ENCODE data around the gene IFT88. TPM values are rescaled to one million over a fixed set of nuclear protein-coding genes. Genes with fewer than 3 reads are reported as not detected.
"Not testable (repeated sequence)": the region's sequence is repeated elsewhere in the genome, so short reads cannot be mapped to it uniquely, and the experiment has no call there.

Gene IFT88
- polyA plus RNA-seq, 3 donors from 2014 or later: 5.6 to 6.9 (median 6.2) TPM

DNA sequence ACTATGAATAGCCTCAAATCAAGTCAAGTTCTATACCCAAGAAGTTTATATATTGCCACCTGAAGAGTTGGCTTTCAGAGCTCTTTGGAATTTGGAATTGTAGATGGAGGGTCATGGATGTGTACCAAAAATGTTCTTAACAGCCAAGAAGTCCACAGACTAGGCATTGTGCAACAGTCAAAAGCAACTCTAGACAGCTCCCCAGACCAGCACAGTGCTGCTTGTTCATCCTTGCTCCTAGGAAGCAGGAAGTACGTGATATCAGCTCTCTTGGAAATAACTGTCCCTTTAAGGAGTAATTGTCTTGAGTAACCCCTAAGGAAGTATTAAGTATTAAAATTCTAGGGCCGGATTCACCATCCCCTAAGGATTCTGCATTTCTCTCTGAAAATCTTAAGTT is 105.8 kb downstream of the IFT88 start:
- no peak overlapping the region for H3K4me3 Mint-ChIP-seq
- H3K27ac Mint-ChIP-seq: no peak overlapping the region
- H3K36me3 Mint-ChIP-seq: peaks cover 7 to 22% (median 21%) of the 10 kb centered on the region in 3 donors
- H3K4me1 Mint-ChIP-seq: peaks cover 0 to 4% of the 10 kb centered on the region in 2 donors
- H3K27me3 Mint-ChIP-seq (ENCODE audit: low read depth in 3 of 3): peaks cover 0 to 4% (median 2%) of the 10 kb centered on the region in 3 donors
- no peaks in the 10 kb centered on the region for H3K9me3 Mint-ChIP-seq
- no peak for DNase-seq

DNA sequence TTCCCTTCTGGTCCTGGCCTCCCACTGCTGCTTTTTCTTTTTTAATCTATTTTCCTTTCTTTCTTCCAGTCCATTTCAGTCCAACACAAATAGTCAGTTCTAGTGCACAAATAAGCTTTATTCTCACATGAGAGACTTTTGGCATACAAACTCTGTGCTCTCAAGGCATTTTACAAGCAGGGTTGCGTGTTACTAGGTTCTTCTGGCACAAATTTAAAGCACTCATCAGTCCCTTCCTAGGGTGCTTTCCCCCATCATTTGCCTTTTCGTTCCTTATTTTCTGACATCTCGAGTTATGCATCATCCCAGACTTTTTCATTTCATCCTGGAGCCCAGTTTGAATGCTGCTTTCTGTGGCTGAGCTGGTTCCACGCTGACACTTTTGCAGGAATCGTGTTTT is 106.8 kb downstream of the IFT88 start:
- H3K27ac Mint-ChIP-seq: no peak overlapping the region
- H3K27me3 Mint-ChIP-seq (ENCODE audit: low read depth in 3 of 3): peaks cover 0 to 4% (median 2%) of the 10 kb centered on the region in 3 donors
- peaks cover 0 to 4% of the 10 kb centered on the region in 2 donors for H3K4me1 Mint-ChIP-seq
- no peaks in the 10 kb centered on the region for H3K9me3 Mint-ChIP-seq
- H3K4me3 Mint-ChIP-seq: no peak overlapping the region
- DNase-seq: no peak
- peaks cover 7 to 22% (median 21%) of the 10 kb centered on the region in 3 donors for H3K36me3 Mint-ChIP-seq

DNA sequence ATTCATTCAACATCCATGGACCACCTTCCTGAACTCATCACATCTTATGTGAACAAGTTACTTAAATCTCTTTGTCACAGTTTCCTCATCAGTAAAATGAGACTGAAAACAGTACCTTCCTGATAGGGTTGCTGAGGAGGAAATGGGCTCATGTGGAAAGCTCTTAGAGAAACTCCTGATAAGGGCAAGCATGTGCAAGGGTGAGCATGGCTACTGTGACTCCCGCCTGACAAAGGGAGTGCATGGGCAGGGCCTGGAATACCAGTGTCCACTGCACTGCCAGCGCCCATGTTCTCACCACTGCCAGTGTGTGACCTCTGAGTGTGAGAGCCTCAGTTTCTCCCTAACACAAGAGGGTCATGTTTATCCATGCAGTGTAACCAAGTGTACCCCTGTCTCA is 109.3 kb downstream of the IFT88 start:
- H3K4me1 Mint-ChIP-seq: no peaks in the 10 kb centered on the region
- no peak overlapping the region for H3K4me3 Mint-ChIP-seq
- H3K36me3 Mint-ChIP-seq: peaks cover 7 to 22% (median 16%) of the 10 kb centered on the region in 3 donors
- no peaks in the 10 kb centered on the region for H3K9me3 Mint-ChIP-seq
- peak overlapping the region in 1 of 6 donors; percentile 12 for H3K27ac Mint-ChIP-seq
- H3K27me3 Mint-ChIP-seq (ENCODE audit: low read depth in 3 of 3): no peaks in the 10 kb centered on the region
- DNase-seq: no peak

DNA sequence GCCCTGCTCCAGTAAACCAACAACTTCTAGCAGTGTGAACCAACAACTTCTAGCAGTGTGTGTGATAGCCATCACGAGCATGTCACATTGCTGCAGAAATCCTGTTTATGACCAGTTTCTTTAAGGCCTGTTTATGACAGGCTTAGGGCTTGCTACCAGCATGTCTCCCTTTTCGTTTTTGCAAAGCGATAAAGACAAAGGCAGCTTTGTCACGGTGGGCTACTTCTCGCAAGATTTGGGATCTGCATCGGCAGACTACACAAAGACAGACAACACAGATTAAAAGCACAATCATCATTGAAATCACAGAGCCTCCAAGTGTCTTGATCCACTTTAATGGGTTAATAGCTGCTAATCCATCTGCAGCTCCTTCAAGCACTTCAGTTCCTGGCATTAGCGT is 111.6 kb downstream of the IFT88 start:
- DNase-seq; H3K4me3 Mint-ChIP-seq; H3K27ac Mint-ChIP-seq; H3K4me1 Mint-ChIP-seq; H3K27me3 Mint-ChIP-seq (ENCODE audit: low read depth in 3 of 3); H3K9me3 Mint-ChIP-seq: not testable (repeated sequence)
- H3K36me3 Mint-ChIP-seq: peaks cover 6 to 15% (median 10%) of the 10 kb centered on the region in 3 donors

DNA sequence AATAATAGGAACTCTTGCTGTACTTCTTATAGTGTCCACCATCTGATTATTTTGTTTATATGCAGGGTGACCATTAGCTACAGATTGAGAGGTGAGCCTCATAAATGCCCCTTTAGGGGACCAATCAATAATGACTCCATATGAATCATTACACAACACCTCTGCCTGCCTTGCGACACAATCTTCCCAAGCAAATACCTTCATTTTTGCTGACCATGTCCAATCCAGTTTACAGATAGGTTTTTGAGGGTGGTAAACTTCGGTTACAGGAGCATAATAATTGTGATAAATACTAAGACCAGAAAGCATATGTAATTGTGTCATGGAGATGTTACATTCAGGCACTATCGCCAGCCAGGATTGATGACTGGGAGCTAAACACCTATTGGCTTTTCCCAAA is 112.9 kb downstream of the IFT88 start:
- DNase-seq: no peak
- Mint-ChIP-seq H3K36me3 (peaks cover 0 to 18% (median 4%) of the 10 kb centered on the region in 3 donors), H3K4me1 (no peaks in the 10 kb centered on the region), H3K4me3 (no peak overlapping the region), H3K27ac (no peak overlapping the region), H3K9me3 (no peaks in the 10 kb centered on the region), H3K27me3 (ENCODE audit: low read depth in 3 of 3) (no peaks in the 10 kb centered on the region)

- Mint-ChIP-seq H3K4me1 (no peaks in the 10 kb centered on the region), H3K4me3 (no peak overlapping the region), H3K9me3 (no peaks in the 10 kb centered on the region), H3K36me3 (peaks cover 0 to 18% (median 4%) of the 10 kb centered on the region in 3 donors), H3K27ac (no peak overlapping the region), H3K27me3 (ENCODE audit: low read depth in 3 of 3) (no peaks in the 10 kb centered on the region)
- no peak for DNase-seq
These were observed 113.6 kb downstream of the IFT88 start for GRCh38 chr13:20680416-20681080.

DNA sequence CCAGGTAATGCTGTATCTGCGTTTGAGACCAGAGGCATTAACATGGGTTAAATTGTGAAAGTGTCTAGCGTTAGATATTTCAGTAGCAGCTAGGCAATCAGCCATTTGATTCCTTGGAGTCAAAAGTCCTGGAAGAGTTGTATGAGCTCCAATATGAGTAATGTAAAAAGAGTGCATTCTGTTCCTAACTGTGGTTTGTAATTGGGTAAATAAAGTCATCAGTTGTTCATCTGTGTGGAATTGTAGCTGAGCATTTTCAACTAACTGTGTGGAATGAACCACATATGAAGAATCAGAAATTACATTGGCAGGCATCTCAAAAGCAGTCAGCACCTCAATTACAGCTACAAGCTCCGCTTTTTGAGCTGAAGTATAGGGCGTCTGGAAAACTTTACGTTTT is 114.5 kb downstream of the IFT88 start:
- not testable (repeated sequence) for H3K27ac Mint-ChIP-seq; H3K27me3 Mint-ChIP-seq (ENCODE audit: low read depth in 3 of 3)

DNA sequence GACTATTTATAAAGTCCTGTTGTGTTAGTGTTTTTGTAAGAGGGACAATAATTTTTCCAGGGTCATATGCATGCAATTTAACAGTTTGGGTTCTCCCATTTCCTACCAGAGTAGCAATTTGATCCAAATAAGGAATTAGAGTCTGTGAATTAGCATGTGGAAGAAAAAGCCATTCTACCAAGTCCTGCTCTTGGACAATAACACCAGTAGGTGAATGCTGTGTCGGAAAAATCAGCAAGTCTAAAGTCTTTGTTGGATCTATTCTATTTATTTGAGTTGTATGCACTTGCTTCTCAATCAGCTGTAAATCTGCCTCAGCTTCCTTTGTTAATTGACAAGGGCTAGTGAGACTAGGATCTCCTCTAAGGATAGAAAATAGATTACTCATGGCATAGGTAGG is 115.1 kb downstream of the IFT88 start:
- Mint-ChIP-seq H3K4me3 (no peak overlapping the region), H3K36me3 (peaks cover 0 to 11% (median 0%) of the 10 kb centered on the region in 3 donors), H3K27me3 (ENCODE audit: low read depth in 3 of 3) (no peaks in the 10 kb centered on the region), H3K4me1 (peaks cover 6 to 13% of the 10 kb centered on the region in 2 donors), H3K27ac (no peak overlapping the region), H3K9me3 (no peaks in the 10 kb centered on the region)
- no peak for DNase-seq

More for the DNA sequence above, 114.5 kb downstream of the IFT88 start:
- not testable (repeated sequence) for H3K4me3 Mint-ChIP-seq, H3K4me1 Mint-ChIP-seq, H3K9me3 Mint-ChIP-seq, DNase-seq
- H3K36me3 Mint-ChIP-seq: peaks cover 0 to 15% (median 0%) of the 10 kb centered on the region in 3 donors

- peaks cover 7 to 16% of the 10 kb centered on the region in 2 donors for H3K4me1 Mint-ChIP-seq
- no peaks in the 10 kb centered on the region for H3K9me3 Mint-ChIP-seq
- H3K27me3 Mint-ChIP-seq (ENCODE audit: low read depth in 3 of 3): no peaks in the 10 kb centered on the region
- no peak overlapping the region for H3K4me3 Mint-ChIP-seq
- H3K36me3 Mint-ChIP-seq: peaks cover 0 to 12% (median 0%) of the 10 kb centered on the region in 3 donors
- DNase-seq: no peak
- H3K27ac Mint-ChIP-seq: no peak overlapping the region
These were observed 117.1 kb downstream of the IFT88 start for GRCh38 chr13:20684041-20684440.

DNA sequence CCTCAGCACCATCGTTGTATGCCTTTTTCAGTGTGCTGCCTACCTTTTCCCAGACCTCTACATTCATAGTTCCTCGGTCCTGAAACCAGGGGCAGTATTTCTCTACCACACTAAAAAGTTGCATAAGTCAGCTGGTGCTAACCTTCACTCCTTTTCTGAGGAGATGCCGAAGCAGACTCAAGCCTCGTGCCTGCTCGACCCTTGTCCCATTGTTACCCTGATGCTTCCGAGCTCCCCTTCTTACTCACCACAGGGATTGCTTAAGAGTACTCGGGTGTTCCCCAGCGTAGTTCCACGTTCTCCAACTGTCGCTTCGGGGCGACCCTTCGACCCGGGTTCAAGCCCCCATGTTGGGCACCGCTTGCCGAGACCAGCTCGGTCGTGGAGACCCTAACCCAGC is 117.6 kb downstream of the IFT88 start:
- Mint-ChIP-seq H3K9me3 (no peaks in the 10 kb centered on the region), H3K4me1 (peaks cover 7 to 16% of the 10 kb centered on the region in 2 donors), H3K27ac (no peak overlapping the region), H3K4me3 (no peak overlapping the region), H3K27me3 (ENCODE audit: low read depth in 3 of 3) (no peaks in the 10 kb centered on the region), H3K36me3 (peaks cover 0 to 12% (median 0%) of the 10 kb centered on the region in 3 donors)
- DNase-seq: no peak

DNA sequence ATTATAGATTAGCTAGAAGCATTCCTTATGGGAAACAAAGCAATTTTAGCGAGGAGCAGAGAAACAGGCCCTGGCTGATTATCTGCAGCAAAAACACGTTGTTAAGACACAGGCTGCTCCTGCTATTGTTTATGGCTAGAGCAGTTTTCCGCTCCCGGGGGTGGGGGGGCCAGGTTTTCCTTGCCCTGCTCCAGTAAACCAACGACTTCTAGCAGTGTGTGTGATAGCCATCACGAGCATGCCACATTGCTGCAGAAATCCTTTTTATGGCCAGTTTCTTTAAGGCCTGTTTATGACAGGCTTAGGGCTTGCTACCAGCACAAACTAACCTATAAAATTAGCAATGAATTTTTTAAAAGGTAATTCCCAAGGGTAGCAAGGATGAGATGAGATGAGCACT is 118.1 kb downstream of the IFT88 start:
- Mint-ChIP-seq H3K27me3 (ENCODE audit: low read depth in 3 of 3) (no peaks in the 10 kb centered on the region), H3K4me1 (peaks cover 7 to 16% of the 10 kb centered on the region in 2 donors), H3K9me3 (no peaks in the 10 kb centered on the region), H3K36me3 (peaks cover 0 to 15% (median 0%) of the 10 kb centered on the region in 3 donors), H3K4me3 (no peak overlapping the region), H3K27ac (no peak overlapping the region)
- DNase-seq: no peak

DNA sequence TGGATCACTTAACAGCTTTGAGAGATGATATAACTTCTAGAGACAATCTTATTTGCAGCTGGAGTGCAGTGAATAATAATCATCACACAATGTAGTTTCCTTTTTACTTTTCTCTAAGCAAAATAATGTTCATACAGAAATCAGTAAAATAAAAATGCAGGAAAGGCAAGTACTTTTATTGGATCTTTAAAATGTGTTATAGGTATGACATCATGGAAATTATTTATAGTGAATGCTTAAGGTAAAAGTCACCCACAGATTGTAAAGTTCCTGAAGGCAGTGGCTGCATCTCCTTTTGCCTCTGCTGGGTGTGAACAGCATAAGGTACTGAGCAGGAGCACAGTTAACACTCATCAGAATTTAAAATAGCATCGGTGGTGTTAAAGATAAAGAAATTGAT is 119.2 kb downstream of the IFT88 start:
- Mint-ChIP-seq H3K27ac (peak overlapping the region in 1 of 6 donors; percentile 2), H3K36me3 (peaks cover 0 to 16% (median 3%) of the 10 kb centered on the region in 3 donors), H3K27me3 (ENCODE audit: low read depth in 3 of 3) (no peaks in the 10 kb centered on the region), H3K4me1 (peaks cover 7 to 16% of the 10 kb centered on the region in 2 donors), H3K9me3 (no peaks in the 10 kb centered on the region), H3K4me3 (no peak overlapping the region)
- DNase-seq: no peak

- DNase-seq: peak in 1 of 3 donors; percentile 35
- Mint-ChIP-seq H3K27me3 (ENCODE audit: low read depth in 3 of 3) (no peaks in the 10 kb centered on the region), H3K9me3 (no peaks in the 10 kb centered on the region), H3K4me3 (peak overlapping the region in 1 of 5 donors; percentile 32), H3K36me3 (peaks cover 0 to 16% (median 3%) of the 10 kb centered on the region in 3 donors), H3K27ac (peak overlapping the region in 4 of 6 donors; percentile 34 to 70 (median 38)), H3K4me1 (peaks cover 7 to 16% of the 10 kb centered on the region in 2 donors)
These were observed 120.1 kb downstream of the IFT88 start for GRCh38 chr13:20686863-20687579.

GRCh38 chr13:20689291-20689690 is 122.3 kb downstream of the IFT88 start:
- Mint-ChIP-seq H3K4me3 (no peak overlapping the region), H3K9me3 (no peaks in the 10 kb centered on the region), H3K27me3 (ENCODE audit: low read depth in 3 of 3) (no peaks in the 10 kb centered on the region), H3K27ac (peak overlapping the region in 1 of 6 donors; percentile 47), H3K4me1 (peaks cover 7 to 16% of the 10 kb centered on the region in 2 donors), H3K36me3 (peaks cover 0 to 10% (median 3%) of the 10 kb centered on the region in 3 donors)
- DNase-seq: no peak
